Skin epidermis (tissue), 12 donors: ENCODE results near the gene FXYD4.
A peak's percentile ranks its signal among the peaks of the same experiment; 100 is the strongest.

ENCODE experiments used
- H3K27ac ChIP-seq, 21 experiments: fragments of 200-600 bp; sonication (generic) in 11 of 21; one replicate each; pipeline ENCODE4 v1.5.0; 2020; ENCODE audit warnings: mild to moderate bottlenecking in 3 of 21, inconsistent platforms in 2 of 21, moderate library complexity in 2 of 21
- H3K4me3 ChIP-seq, 7 experiments: fragments of 200-600 bp; sonication (generic) in 2 of 7; one replicate each; pipeline ENCODE4 v1.5.0; 2020; ENCODE audit warnings: inconsistent platforms in 2 of 7, mild to moderate bottlenecking in 2 of 7, moderate library complexity in 1 of 7

Gene FXYD4

GRCh38 chr10:43342279-43343125 lies 28.9 kb upstream of the FXYD4 start:
- Histone ChIP-seq H3K4me3 (no peak overlapping the region), H3K27ac (no peak overlapping the region)

DNA sequence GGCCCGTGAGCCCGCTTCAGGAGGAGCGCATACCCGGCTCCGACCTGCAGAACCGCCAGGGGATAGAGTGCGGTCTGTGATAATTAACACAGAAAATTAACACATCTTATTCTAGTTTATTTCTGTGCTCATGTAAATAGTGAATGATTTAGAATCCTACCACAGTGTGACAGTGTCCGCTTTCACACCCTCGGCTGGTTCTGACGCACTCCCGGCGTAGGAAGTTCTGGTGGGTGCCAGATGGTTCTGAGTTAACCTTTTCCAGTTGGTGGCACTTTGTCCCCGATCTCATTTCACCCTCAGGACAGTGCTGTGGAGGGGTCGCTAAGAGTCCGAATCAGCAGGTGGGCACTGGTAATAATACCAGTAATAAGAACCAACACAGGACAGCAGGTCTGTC lies 28.3 kb upstream of the FXYD4 start:
- no peak overlapping the region for H3K27ac ChIP-seq

DNA sequence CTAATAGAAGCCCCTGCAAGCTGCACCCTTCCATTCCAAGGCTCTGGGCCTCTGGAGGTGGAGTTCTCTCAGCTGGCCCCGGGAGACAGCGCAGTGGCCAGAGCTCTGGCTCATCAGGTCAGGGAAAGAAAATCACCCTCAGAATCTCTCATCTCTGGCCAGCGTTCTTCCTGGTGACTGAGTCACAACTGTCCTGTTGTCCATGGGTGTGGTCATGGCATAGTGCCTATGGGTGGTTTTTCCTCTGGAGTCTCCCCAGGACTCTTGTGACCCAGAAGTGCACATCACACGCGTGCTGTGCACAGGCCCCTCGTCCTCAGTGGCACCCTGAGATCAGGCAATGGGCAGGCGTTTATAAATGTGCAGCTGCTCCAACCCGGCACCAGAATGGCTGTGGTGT lies 27.4 kb upstream of the FXYD4 start:
- H3K4me3 ChIP-seq, result no peak overlapping the region

More for the DNA sequence above, 28.3 kb upstream of the FXYD4 start:
- H3K4me3 ChIP-seq, result no peak overlapping the region

GRCh38 chr10:43347997-43348396 lies 23.4 kb upstream of the FXYD4 start:
- Histone ChIP-seq H3K27ac (peak overlapping the region in 1 of 21 experiments; percentile 64), H3K4me3 (no peak overlapping the region)

More for the DNA sequence above, 27.4 kb upstream of the FXYD4 start:
- no peak overlapping the region for H3K27ac ChIP-seq

GRCh38 chr10:43348511-43349312 lies 22.7 kb upstream of the FXYD4 start:
- peak overlapping the region in 1 of 21 experiments; percentile 64 for H3K27ac ChIP-seq
- H3K4me3 ChIP-seq, result no peak overlapping the region

DNA sequence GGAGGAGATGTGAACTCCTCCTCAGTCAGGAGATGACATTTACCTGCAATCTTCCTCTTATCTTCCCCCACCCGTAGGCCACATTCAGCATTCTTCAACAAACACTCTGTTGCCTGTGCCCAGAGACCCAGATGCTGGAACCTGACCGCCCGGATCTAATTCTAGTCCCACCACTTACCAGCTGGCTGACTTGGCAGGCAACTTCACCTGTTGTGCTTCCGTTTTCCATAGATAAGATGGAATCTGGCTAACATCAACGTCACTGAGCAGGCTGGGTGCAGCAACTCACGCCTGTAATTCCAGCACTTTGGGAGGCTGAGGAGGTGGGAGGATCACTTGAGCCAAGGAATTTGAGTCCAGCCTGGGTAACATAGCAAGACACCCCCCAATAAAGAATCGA lies 21.3 kb upstream of the FXYD4 start:
- H3K27ac ChIP-seq, result no peak overlapping the region
- no peak overlapping the region for H3K4me3 ChIP-seq

DNA sequence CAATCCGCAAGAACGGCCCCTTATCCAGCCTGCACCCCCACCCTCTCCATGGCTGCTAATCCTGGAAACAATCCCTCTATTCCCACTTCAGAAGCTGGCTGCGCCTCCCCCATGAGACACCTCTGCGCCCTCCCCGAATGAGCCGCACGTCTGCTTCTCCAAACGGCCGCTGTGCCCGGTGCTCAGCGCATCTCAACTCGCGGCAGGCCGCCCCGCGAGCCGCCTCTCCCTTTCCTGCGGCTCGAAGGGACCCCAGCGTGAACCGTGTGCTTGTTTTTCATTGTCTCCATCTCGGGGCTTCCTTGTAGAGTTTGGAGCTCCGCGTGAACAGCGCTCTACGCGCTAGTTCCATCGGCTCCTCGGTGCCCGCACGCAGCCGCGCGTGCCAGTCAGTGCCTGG lies 20.8 kb upstream of the FXYD4 start:
- Histone ChIP-seq H3K4me3 (no peak overlapping the region), H3K27ac (no peak overlapping the region)

GRCh38 chr10:43351301-43351700 lies 20.1 kb upstream of the FXYD4 start:
- no peak overlapping the region for H3K27ac ChIP-seq
- no peak overlapping the region for H3K4me3 ChIP-seq

- no peak overlapping the region for H3K27ac ChIP-seq
These were observed 18.5 kb upstream of the FXYD4 start for GRCh38 chr10:43352951-43353350.

GRCh38 chr10:43353495-43354329 lies 17.7 kb upstream of the FXYD4 start:
- no peak overlapping the region for H3K4me3 ChIP-seq
- H3K27ac ChIP-seq, result no peak overlapping the region

More at GRCh38 chr10:43352951-43353350, 18.5 kb upstream of the FXYD4 start:
- H3K4me3 ChIP-seq, result no peak overlapping the region

- Histone ChIP-seq H3K4me3 (no peak overlapping the region), H3K27ac (no peak overlapping the region)
These were observed 17.2 kb upstream of the FXYD4 start for GRCh38 chr10:43354330-43354635.

GRCh38 chr10:43354879-43355380 lies 16.5 kb upstream of the FXYD4 start:
- no peak overlapping the region for H3K4me3 ChIP-seq

GRCh38 chr10:43355749-43356371 lies 15.6 kb upstream of the FXYD4 start:
- no peak overlapping the region for H3K27ac ChIP-seq

More at GRCh38 chr10:43354879-43355380, 16.5 kb upstream of the FXYD4 start:
- H3K27ac ChIP-seq, result no peak overlapping the region

DNA sequence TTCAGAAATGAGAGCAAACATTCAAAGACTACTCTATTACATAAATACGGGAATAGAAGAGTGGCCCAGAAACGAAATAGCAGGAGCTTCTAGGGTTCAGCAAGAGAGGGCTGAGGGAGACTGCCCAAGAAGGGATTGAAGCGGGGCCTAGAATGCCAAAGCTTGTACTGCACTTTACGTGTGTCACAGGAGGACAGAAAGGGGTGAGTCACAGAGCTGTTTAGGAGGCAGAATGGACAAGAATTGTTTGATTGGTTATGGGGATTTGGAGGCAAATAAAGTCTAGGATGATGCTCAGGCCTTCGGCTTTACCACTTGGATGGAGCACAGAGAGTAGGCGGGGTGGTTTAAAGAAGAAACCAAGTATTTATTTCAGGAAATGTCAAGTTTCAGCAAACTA lies 11.3 kb upstream of the FXYD4 start:
- Histone ChIP-seq H3K4me3 (no peak overlapping the region), H3K27ac (no peak overlapping the region)

More at GRCh38 chr10:43355749-43356371, 15.6 kb upstream of the FXYD4 start:
- H3K4me3 ChIP-seq, result no peak overlapping the region

GRCh38 chr10:43361547-43362190 lies 9.8 kb upstream of the FXYD4 start:
- H3K27ac ChIP-seq, result peak overlapping the region in 14 of 21 experiments; percentile 31 to 90 (median 80)
- H3K4me3 ChIP-seq, result peak overlapping the region; percentile 35 to 52 (median 48)

GRCh38 chr10:43362191-43362839 lies 9.1 kb upstream of the FXYD4 start:
- Histone ChIP-seq H3K27ac (peak overlapping the region in 19 of 21 experiments; percentile 17 to 90 (median 79)), H3K4me3 (peak overlapping the region; percentile 35 to 52 (median 48))

DNA sequence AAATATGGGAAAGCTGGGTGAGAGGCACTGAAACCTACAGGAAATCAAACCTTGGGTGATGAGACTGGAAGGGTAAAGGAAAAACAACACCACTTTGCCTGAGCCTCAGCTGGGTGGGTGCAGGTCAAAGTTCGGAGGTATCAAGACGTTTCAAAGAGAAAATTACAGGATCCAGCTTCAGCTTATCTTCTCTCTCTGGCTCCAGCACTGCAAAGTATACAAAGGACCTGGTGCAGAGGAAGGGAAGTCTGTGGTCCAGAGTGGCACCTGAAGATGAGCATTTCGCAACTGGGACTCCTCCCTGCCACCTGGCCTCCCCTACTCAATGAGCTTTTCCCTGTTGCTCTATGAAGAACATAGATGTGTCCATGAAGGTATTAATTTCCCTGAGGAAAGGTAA lies 6.4 kb upstream of the FXYD4 start:
- Histone ChIP-seq H3K27ac (no peak overlapping the region), H3K4me3 (no peak overlapping the region)

GRCh38 chr10:43369921-43370320 lies 1.5 kb upstream of the FXYD4 start:
- no peak overlapping the region for H3K27ac ChIP-seq
- no peak overlapping the region for H3K4me3 ChIP-seq
